T-helper 2 cell treated with Interferon-gamma antibody and Interleukin-4, amounts not matched to agents 100 ng/mL and 5 ng/mL, for 36 hours (primary cell): ENCODE data around the gene ROCK1. TPM values are rescaled to one million over a fixed set of nuclear protein-coding genes. Genes with fewer than 3 reads are reported as not detected.
"Not testable (repeated sequence)": the region's sequence is repeated elsewhere in the genome, so short reads cannot be mapped to it uniquely, and the experiment has no call there.

ENCODE experiments used
- intact Hi-C: fragments of 100-400 bp; cut with micrococcal nuclease; formaldehyde crosslinking; loops from one replicate; pipeline ENCODE4 v1.15.1; 2023
- total RNA-seq: library from RNA; stranded (reverse); gene quantifications from 2 replicates; pipeline ENCODE4 v1.2.3, GENCODE V29; 2022

Gene ROCK1
- total RNA-seq, result 62.8 and 63.6 TPM in 2 replicates

GRCh38 chr18:21111346-21112139 is at the start of gene ROCK1:
Gene ROCK1, minus strand, starts transcription at chr18:21111813. Its CDS starts 903 bp downstream, at chr18:21110910.
- intact Hi-C loops, result loop anchor here (1.0 to 2.0 kb wide), 7 partner anchors 24 to 629 kb away; partner anchors contain the start of genes ABHD3, ESCO1 and MIB1

- intact Hi-C loops, result no loop called here
These were observed 43.8 kb upstream of the ROCK1 start for GRCh38 chr18:21155443-21155842.

DNA sequence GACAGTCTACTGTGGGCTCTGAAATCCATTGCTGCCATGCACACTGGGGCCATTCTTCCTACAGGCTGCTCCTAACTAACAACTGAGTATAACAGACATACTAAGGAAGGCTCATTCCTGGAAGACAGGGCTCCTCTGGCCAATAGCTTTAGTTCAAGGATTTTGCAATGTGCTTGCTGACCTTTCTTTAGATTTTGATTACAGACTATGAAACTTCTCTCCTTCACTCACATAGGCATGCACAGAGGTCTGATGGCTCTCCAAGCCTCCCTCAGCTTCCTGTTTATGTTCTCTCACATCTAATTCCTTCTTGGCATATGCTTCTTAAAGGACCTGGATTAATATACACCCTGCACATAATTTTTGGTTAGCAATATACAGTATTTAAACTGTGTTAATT is 34.4 kb upstream of the ROCK1 start:
- intact Hi-C loops, result no loop called here

- intact Hi-C loops, result no loop called here
These were observed 33.8 kb upstream of the ROCK1 start for GRCh38 chr18:21145371-21145770.

DNA sequence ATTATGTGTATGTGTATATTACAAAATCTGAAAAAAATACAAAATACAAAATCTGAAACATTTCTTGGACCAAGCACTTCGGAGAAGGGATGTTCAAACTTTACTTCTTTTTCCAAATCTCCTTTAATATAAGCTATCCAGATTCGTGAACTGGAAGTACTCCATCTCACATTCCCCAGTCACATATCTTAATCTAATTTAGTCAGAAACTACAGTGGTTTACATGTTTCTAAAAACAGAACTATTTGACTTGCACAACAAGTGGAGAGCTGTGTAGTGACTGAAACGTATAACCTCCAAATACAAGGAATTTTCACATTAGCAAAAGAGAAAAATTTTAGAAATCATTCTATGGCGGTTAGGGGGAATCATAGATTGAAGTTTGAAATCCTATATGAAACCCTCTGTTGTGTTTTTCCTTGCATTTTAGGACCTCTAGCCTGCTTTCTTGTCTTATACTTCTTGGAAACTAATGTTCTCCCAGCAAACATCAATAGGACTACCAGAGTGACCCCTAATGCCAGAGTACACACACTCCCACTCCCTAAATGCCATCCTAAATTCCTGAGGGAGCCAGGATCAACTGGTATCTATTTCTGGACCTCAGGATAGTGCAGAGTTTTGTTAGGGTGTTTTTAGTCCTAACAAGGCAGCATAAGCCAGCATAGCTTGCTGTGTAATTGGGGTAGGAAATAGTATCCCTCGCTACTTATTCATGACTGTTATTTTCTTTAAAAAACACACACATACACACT is 30.2 kb upstream of the ROCK1 start:
- intact Hi-C loops, result no loop called here

DNA sequence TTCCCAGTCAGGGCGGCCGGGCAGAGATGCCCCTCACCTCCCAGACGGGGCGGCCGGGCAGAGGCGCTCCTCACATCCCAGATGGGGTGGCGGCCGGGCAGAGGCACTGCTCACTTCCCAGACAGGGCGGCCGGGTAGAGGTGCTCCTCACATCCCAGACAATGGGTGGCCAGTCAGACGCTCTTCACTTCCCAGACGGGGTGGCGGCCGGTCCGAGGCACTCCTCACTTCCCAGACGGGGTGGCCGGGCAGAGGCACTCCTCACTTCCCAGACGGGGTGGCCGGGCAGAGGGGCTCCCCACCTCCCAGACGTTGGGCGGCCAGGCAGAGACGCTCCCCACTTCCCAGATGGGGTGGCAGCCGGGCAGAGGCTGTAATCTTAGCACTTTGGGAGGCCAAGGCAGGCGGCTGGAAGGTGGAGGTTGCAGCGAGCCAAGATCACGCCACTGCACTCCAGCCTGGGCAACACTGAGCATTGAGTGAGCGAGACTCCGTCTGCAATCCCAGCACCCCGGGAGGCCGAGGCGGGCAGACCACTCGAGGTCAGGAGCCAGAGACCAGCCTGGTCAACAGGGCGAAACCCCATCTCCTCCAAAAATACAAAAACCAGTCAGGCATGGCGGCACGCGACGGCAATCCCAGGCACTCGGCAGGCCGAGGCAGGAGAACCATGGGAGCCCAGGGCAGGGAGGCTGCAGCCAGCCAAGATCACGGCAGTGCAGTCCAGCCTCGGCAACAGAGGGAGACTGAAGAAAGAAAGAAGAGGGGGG is 26.3 kb upstream of the ROCK1 start:
- intact Hi-C loops, result not testable (repeated sequence)

- intact Hi-C loops, result loop anchor here (1.0 kb wide), 1 partner anchor 23 kb away; no protein-coding TSS in a partner anchor
These were observed 23.3 kb upstream of the ROCK1 start for GRCh38 chr18:21134895-21135294.

GRCh38 chr18:21132398-21132918 is 20.8 kb upstream of the ROCK1 start:
- intact Hi-C loops, result no loop called here

GRCh38 chr18:21131698-21132227 is 20.1 kb upstream of the ROCK1 start:
- intact Hi-C loops, result no loop called here

- intact Hi-C loops, result no loop called here
These were observed 18.1 kb upstream of the ROCK1 start for GRCh38 chr18:21129566-21130216.

GRCh38 chr18:21123290-21123926 is 11.8 kb upstream of the ROCK1 start:
- intact Hi-C loops, result no loop called here

GRCh38 chr18:21118806-21119205 is 7.2 kb upstream of the ROCK1 start:
- intact Hi-C loops, result no loop called here

DNA sequence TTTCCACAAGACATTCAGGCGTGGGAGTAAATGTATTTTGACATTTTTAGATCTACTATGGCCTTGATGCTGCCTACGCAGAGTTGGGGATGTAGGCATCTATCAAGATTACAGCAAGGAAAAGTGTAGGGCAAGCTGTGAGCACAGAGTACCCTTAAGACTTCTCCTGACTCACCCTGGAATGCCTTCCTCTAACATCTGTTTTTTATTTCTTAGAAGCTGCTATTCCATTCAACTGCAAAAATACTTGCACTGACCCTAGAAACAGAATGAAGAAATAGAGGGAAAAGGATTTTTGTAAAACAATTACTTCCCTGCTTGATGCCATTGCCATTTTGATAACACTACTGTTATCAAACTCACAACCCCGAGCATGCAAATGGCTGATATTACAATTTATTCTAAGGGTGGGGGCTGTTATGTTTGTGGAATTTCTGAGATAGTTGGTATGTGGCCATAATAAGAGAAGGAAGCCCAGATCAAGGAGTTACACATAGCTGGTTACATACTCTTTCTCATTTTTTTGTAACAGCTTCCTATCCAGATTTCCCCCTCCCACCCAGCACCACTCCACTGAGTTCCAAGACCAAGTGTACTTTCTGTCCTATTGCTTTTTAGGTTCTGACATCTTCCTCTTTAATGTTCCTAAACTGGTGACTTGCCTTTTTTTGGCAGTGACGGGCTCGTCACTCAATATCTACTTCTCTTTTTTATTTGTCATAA is 6.0 kb upstream of the ROCK1 start:
- intact Hi-C loops, result no loop called here

DNA sequence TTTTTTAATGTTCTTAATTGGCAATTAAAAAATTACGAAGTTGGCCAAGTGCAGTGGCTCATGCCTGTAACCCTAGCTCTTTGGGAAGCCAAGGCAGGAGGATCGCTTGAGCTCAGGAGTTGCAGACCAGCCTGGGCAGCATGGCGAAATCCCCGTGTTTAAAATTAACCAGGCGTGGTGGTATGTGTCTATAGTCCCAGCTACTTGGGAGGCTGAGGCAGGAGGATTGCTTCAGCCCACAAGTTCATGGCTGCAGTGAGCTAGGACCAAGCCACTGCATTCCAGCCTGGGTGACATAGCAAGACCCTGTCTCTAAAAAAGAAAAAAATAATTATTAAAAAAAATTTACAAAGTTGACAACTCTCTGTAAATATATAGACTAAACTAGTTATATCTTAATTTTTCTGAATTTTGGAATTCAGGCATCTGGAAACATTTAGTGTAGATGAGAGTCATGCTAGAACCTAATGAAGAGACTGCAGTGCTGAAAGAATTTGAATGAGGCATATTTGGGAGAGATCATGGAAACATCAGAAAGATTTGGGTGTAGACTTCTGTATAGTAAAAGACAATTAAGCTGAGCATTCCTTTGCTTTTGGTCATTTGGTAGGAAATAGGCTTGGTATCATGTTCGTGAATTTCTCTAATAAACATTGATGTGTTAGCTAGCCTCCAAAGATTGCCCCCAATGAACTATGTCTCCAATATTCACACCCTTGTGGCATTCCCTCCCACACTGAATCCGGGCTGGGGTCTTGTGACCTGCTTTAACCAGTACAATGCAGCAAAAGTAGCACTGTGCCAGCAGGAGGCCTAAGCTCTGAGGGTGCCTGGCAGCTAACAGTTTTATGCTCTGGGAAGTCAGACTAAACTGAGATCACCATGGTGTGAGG is 4.2 kb upstream of the ROCK1 start:
- intact Hi-C loops, result no loop called here

GRCh38 chr18:21112543-21113105 is 1.0 kb upstream of the ROCK1 start:
- intact Hi-C loops, result loop anchor here (1.0 to 2.0 kb wide), 3 partner anchors 23 to 488 kb away; partner anchors contain the start of gene ESCO1

- intact Hi-C loops, result loop anchor here (1.0 to 2.0 kb wide), 3 partner anchors 23 to 488 kb away; partner anchors contain the start of gene ESCO1
These were observed 494 bp upstream of the ROCK1 start for GRCh38 chr18:21112140-21112473.

DNA sequence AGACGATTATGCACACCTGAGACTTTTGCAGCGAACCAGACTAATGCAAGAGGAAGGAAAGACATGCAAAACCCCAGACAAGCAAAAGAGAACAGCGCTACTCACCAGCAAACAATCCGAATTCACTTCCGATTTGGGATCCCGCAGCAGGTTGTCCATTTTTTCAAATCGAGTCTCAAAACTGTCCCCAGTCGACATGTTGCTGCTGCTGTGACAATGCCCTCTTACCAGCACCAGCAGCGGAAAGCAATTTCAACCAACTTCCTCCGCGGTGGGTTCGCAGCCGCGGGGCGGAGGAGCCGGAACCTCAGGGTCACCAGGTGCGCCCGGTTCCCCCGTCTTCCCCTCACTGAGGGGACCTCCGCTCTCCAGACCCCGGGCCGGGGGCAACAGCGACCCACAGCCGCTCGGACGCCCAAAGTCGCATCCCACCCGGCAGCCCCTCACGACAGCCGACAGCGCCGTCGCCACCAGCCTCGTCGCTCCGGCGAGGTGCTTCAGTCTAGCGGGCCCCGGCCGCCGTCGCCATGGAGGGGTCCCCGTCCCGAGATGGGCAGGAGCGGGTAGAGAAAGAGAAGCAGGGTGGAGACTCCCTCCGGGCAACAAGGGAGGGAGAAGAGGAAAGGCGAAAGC is 784 bp downstream of the ROCK1 start:
- intact Hi-C loops, result loop anchor here (1.0 to 2.0 kb wide), 5 partner anchors 26 to 630 kb away; partner anchors contain the start of genes ABHD3 and MIB1
